ENCODE data around the gene GLS.

The GLS gene

DNA sequence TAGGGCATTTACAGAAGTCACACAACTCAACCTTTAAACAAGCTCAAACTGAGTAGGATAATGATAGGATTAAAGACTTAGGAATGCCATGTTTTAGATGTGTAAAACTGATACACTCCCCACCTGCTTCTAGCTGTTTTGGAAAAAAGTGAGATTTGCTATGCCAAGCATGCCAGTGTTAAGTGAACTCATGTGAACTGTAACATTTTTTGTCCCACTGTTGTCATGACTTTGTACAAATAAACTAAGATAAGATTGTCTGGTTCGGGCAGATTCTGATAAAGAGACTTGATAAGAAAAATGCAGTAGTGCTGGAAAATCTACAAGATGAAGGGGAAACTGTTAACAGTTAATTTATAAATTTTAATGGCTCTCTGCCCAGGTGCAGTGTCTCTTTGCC, 66.5 kb downstream of the GLS start:
- TF ChIP-seq ZBTB7A (IDR thresholded peaks at IDR 0.05; ENCODE audit: low read depth), result no peak
- no peak for TF ChIP-seq EP300 (IDR thresholded peaks at IDR 0.05; ENCODE audit: borderline replicate concordance)
- TF ChIP-seq TEAD4 (IDR thresholded peaks at IDR 0.05), result no peak; the same call in 1 of the 2 replicates
- TF ChIP-seq FOXM1 (IDR thresholded peaks at IDR 0.05; ENCODE audit: borderline replicate concordance, low read depth), result no peak
- no peak for TF ChIP-seq CEBPB (IDR thresholded peaks at IDR 0.05)
- no peak for TF ChIP-seq NFIC (IDR thresholded peaks at IDR 0.05)
- TF ChIP-seq RAD21 (IDR thresholded peaks at IDR 0.05; ENCODE audit: low read depth), result no peak
- no peak for TF ChIP-seq TCF12 (IDR thresholded peaks at IDR 0.05; ENCODE audit: low read depth)
- TF ChIP-seq, protein P1, sequence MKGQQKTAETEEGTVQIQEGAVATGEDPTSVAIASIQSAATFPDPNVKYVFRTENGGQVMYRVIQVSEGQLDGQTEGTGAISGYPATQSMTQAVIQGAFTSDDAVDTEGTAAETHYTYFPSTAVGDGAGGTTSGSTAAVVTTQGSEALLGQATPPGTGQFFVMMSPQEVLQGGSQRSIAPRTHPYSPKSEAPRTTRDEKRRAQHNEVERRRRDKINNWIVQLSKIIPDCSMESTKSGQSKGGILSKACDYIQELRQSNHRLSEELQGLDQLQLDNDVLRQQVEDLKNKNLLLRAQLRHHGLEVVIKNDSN (IDR thresholded peaks at IDR 0.05), result no peak
- no peak for TF ChIP-seq TAF1 (IDR thresholded peaks at IDR 0.05; ENCODE audit: low read depth)
- no peak; the same call in 1 of the 2 replicates for TF ChIP-seq MAX (IDR thresholded peaks at IDR 0.05)
- no peak for TF ChIP-seq CREB1 (IDR thresholded peaks at IDR 0.05; ENCODE audit: low read depth)
- TF ChIP-seq EGR1 (IDR thresholded peaks at IDR 0.05), result no peak
- TF ChIP-seq YY1 (IDR thresholded peaks at IDR 0.05; ENCODE audit: low read depth), result no peak
- TF ChIP-seq, protein P2, sequence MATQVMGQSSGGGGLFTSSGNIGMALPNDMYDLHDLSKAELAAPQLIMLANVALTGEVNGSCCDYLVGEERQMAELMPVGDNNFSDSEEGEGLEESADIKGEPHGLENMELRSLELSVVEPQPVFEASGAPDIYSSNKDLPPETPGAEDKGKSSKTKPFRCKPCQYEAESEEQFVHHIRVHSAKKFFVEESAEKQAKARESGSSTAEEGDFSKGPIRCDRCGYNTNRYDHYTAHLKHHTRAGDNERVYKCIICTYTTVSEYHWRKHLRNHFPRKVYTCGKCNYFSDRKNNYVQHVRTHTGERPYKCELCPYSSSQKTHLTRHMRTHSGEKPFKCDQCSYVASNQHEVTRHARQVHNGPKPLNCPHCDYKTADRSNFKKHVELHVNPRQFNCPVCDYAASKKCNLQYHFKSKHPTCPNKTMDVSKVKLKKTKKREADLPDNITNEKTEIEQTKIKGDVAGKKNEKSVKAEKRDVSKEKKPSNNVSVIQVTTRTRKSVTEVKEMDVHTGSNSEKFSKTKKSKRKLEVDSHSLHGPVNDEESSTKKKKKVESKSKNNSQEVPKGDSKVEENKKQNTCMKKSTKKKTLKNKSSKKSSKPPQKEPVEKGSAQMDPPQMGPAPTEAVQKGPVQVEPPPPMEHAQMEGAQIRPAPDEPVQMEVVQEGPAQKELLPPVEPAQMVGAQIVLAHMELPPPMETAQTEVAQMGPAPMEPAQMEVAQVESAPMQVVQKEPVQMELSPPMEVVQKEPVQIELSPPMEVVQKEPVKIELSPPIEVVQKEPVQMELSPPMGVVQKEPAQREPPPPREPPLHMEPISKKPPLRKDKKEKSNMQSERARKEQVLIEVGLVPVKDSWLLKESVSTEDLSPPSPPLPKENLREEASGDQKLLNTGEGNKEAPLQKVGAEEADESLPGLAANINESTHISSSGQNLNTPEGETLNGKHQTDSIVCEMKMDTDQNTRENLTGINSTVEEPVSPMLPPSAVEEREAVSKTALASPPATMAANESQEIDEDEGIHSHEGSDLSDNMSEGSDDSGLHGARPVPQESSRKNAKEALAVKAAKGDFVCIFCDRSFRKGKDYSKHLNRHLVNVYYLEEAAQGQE (IDR thresholded peaks at IDR 0.05; ENCODE audit: low read depth), result no peak

DNA sequence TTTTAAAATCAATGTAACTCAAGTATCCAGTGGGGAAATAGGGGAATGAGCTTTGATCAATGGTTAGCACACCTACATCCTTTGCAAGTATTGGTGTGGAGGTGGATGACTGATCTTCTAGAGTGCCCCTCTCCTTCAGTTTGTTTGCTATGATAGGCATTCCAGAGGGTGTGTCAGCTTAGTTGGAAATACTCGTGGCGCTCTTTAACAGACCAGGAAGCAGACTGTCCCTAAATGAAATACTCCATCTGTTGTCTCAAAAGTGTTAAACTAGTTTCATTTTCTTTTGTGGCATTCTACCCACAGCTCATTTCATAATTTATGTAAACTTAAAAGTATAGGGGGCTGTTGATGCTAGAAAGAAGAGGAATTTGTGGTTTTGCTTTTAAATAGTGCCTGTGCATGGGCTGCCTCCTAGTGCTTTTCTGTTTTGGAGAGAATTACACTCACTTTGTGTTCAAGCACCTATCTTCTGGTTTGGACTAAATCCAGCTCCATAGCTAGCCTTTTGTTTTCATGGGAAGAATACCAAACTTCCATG, 67.2 kb downstream of the GLS start:
- TF ChIP-seq, protein P2 (IDR thresholded peaks at IDR 0.05; ENCODE audit: low read depth), result no peak
- TF ChIP-seq EGR1 (IDR thresholded peaks at IDR 0.05) (no peak), ZBTB7A (IDR thresholded peaks at IDR 0.05; ENCODE audit: low read depth) (no peak), YY1 (IDR thresholded peaks at IDR 0.05; ENCODE audit: low read depth) (no peak), CREB1 (IDR thresholded peaks at IDR 0.05; ENCODE audit: low read depth) (no peak), TEAD4 (IDR thresholded peaks at IDR 0.05) (no peak; the same call in 1 of the 2 replicates), TCF12 (IDR thresholded peaks at IDR 0.05; ENCODE audit: low read depth) (no peak), TAF1 (IDR thresholded peaks at IDR 0.05; ENCODE audit: low read depth) (no peak), NFIC (IDR thresholded peaks at IDR 0.05) (peak; percentile 7; the same call in 1 of the 2 replicates), MAX (IDR thresholded peaks at IDR 0.05) (no peak; the same call in 1 of the 2 replicates), FOXM1 (IDR thresholded peaks at IDR 0.05; ENCODE audit: borderline replicate concordance, low read depth) (no peak), RAD21 (IDR thresholded peaks at IDR 0.05; ENCODE audit: low read depth) (peak; percentile 30; the same call in 1 of the 2 replicates), EP300 (IDR thresholded peaks at IDR 0.05; ENCODE audit: borderline replicate concordance) (no peak), CEBPB (IDR thresholded peaks at IDR 0.05) (no peak)
- TF ChIP-seq, protein P1 (IDR thresholded peaks at IDR 0.05), result no peak

GRCh38 chr2:190948671-190949070, 68.0 kb downstream of the GLS start:
- TF ChIP-seq TAF1 (IDR thresholded peaks at IDR 0.05; ENCODE audit: low read depth), result no peak
- no peak for TF ChIP-seq YY1 (IDR thresholded peaks at IDR 0.05; ENCODE audit: low read depth)
- TF ChIP-seq ZBTB7A (IDR thresholded peaks at IDR 0.05; ENCODE audit: low read depth), result no peak
- no peak for TF ChIP-seq TCF12 (IDR thresholded peaks at IDR 0.05; ENCODE audit: low read depth)
- TF ChIP-seq, protein P2 (IDR thresholded peaks at IDR 0.05; ENCODE audit: low read depth), result no peak
- TF ChIP-seq, protein P1 (IDR thresholded peaks at IDR 0.05), result no peak
- TF ChIP-seq RAD21 (IDR thresholded peaks at IDR 0.05; ENCODE audit: low read depth), result no peak
- TF ChIP-seq MAX (IDR thresholded peaks at IDR 0.05), result no peak

Measured in Ishikawa (cell line).